Vagina (tissue), 2 donors: ENCODE data around the gene ZGLP1. TPM values are rescaled to one million over a fixed set of nuclear protein-coding genes. Genes with fewer than 3 reads are reported as not detected.
"Not testable (repeated sequence)": the region's sequence is repeated elsewhere in the genome, so short reads cannot be mapped to it uniquely, and the experiment has no call there.

Experiments
- DNase-seq, 2 donors: peaks; one replicate each; pipeline ENCODE4 v3.0.0-alpha.2; 2017; ENCODE audit errors: extremely low spot score in 2 of 2
- H3K27ac ChIP-seq: fragments of 200-600 bp; sonication (generic); one replicate; pipeline ENCODE4 v1.5.1; 2019
- H3K27me3 ChIP-seq: fragments of 200-600 bp; sonication (generic); one replicate; pipeline ENCODE4 v1.5.1; 2019
- H3K36me3 ChIP-seq, 2 donors: fragments of 200-600 bp; sonication (generic); one replicate each; pipeline ENCODE4 v1.5.1; 2017 to 2019
- H3K4me1 ChIP-seq: fragments of 200-600 bp; sonication (generic); one replicate; pipeline ENCODE4 v1.5.1; 2019
- H3K4me3 ChIP-seq, 2 donors: fragments of 200-600 bp; sonication (generic); 1 replicate in 1 of 2; 2 replicates in 1 of 2; pipeline ENCODE4 v1.5.1; 2016 to 2019
- H3K9me3 ChIP-seq: fragments of 200-600 bp; sonication (generic); one replicate; pipeline ENCODE4 v1.5.1; 2019
- CTCF ChIP-seq, 3 experiments: fragments of 450-650 bp in 2 of 3; fragments of 200-600 bp in 1 of 3; sonication (generic) in 1 of 3; IDR thresholded peaks; one replicate each; pipeline ENCODE4 v1.5.1; 2017 to 2019; ENCODE audit warnings: antibody characterized with exemption in 3 of 3, mild to moderate bottlenecking in 2 of 3, moderate library complexity in 2 of 3
- POLR2A ChIP-seq, 2 donors: fragments of 450-650 bp; IDR thresholded peaks; one replicate each; pipeline ENCODE4 v1.6.1; 2017; ENCODE audit warnings: antibody characterized with exemption in 2 of 2, mild to moderate bottlenecking in 2 of 2, moderate library complexity in 2 of 2
- POLR2AphosphoS5 ChIP-seq, 2 donors: sonication (generic); formaldehyde crosslinking; IDR thresholded peaks; one replicate each; pipeline ENCODE4 v1.9.0; 2017; ENCODE audit warnings: antibody characterized with exemption in 2 of 2, mild to moderate bottlenecking in 2 of 2, low read depth in 1 of 2; ENCODE audit not compliant: insufficient read depth in 1 of 2
- intact Hi-C: fragments of 100-400 bp; cut with DNase I; formaldehyde crosslinking; loops from one replicate; pipeline ENCODE4 v1.15.1; 2023
- total RNA-seq: library from RNA; depleted of rRNA; stranded (reverse); fragments of >200 nt; gene quantifications from one replicate; pipeline ENCODE4 v1.2.3, GENCODE V29; 2016

ZGLP1 gene
- total RNA-seq, 1 donor from 2014 or later: 5.2 TPM

DNA sequence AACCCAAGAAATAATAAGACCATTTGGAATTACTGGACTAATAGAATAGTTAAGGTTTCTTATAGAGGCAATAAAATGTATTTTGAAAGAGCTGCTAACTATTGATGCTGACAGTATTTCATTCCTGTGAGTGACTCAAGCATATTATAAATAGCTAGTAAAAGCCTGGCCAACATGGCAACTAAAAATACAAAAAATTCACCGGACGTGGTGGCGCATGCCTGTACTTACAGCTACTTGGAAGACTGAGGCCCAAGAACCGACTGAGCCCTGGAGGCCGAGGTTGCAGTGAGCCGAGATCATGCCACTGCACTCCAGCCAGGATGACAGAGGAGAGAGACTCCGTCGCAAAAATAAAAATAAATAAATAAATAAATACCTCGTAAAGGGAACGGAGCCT lies 35.2 kb upstream of the ZGLP1 start:
- Histone ChIP-seq H3K27ac (no peak overlapping the region), H3K4me3 (no peak overlapping the region), H3K4me1 (no peaks in the 10 kb centered on the region), H3K9me3 (no peaks in the 10 kb centered on the region), H3K36me3 (peaks cover 0 to 4% of the 10 kb centered on the region in 2 donors), H3K27me3 (no peaks in the 10 kb centered on the region)
- intact Hi-C loops: no loop called here
- no peak for DNase-seq
- TF ChIP-seq CTCF (IDR thresholded peaks at IDR 0.05): no peak
- TF ChIP-seq POLR2A (IDR thresholded peaks at IDR 0.05): no peak
- no peak for TF ChIP-seq POLR2AphosphoS5 (IDR thresholded peaks at IDR 0.05; ENCODE audit: insufficient read depth in 1 of 2, low read depth in 1 of 2)

GRCh38 chr19:10343495-10343894 lies 33.9 kb upstream of the ZGLP1 start:
- no peaks in the 10 kb centered on the region for H3K4me1 ChIP-seq
- H3K27me3 ChIP-seq: no peaks in the 10 kb centered on the region
- H3K27ac ChIP-seq: no peak overlapping the region
- no peak for TF ChIP-seq POLR2A (IDR thresholded peaks at IDR 0.05)
- no peak for TF ChIP-seq POLR2AphosphoS5 (IDR thresholded peaks at IDR 0.05; ENCODE audit: insufficient read depth in 1 of 2, low read depth in 1 of 2)
- TF ChIP-seq CTCF (IDR thresholded peaks at IDR 0.05): no peak
- H3K4me3 ChIP-seq: no peak overlapping the region
- intact Hi-C loops: no loop called here
- no peaks in the 10 kb centered on the region for H3K36me3 ChIP-seq
- no peak for DNase-seq
- no peaks in the 10 kb centered on the region for H3K9me3 ChIP-seq

- intact Hi-C loops: no loop called here
- Histone ChIP-seq H3K4me3 (no peak overlapping the region), H3K27me3 (no peaks in the 10 kb centered on the region), H3K27ac (no peak overlapping the region), H3K9me3 (no peaks in the 10 kb centered on the region), H3K4me1 (no peaks in the 10 kb centered on the region), H3K36me3 (no peaks in the 10 kb centered on the region)
- TF ChIP-seq POLR2A (IDR thresholded peaks at IDR 0.05): no peak
- no peak for TF ChIP-seq CTCF (IDR thresholded peaks at IDR 0.05)
- TF ChIP-seq POLR2AphosphoS5 (IDR thresholded peaks at IDR 0.05; ENCODE audit: insufficient read depth in 1 of 2, low read depth in 1 of 2): no peak
- DNase-seq: no peak
These were observed 30.4 kb upstream of the ZGLP1 start for GRCh38 chr19:10339977-10340376.

DNA sequence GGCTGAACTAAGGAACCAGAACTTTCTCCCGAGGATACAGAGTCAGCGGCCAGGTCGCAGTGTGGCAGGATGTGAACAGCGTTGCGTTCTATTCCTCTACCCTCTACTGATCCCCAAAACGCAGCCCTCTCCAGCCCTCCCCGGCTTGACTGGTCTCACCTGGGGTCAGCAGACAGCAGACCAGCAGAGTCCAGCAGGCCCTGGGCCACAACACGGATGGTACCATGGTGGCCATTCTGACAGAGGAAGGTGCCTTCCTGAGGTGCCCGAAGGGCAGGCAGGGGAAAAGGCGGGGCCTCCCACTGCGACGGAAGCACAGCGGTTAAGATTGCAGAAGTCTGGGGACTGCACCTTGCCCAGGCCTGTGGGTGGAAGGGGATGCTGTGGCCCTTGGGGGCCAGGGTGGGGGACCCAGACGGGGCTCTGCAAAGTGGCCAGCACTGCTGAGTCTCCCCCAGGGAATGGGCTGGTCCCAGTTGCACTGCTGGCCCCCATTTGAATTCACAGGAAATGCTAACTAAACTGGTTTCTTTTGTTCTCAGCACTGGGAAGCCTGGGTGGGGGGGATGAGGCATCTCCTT lies 29.9 kb upstream of the ZGLP1 start, which contains the start of gene ICAM3:
ICAM3 (minus strand) TSS at position 245 of the 581 bp plus-strand sequence; CDS start at position 235, 10 bp downstream.
- H3K36me3 ChIP-seq: no peaks in the 10 kb centered on the region
- no peaks in the 10 kb centered on the region for H3K27me3 ChIP-seq
- no peaks in the 10 kb centered on the region for H3K9me3 ChIP-seq
- TF ChIP-seq POLR2A (IDR thresholded peaks at IDR 0.05): no peak
- TF ChIP-seq POLR2AphosphoS5 (IDR thresholded peaks at IDR 0.05; ENCODE audit: insufficient read depth in 1 of 2, low read depth in 1 of 2): no peak
- TF ChIP-seq CTCF (IDR thresholded peaks at IDR 0.05): no peak
- no peak for DNase-seq
- peaks cover under 1% of the 10 kb centered on the region for H3K4me1 ChIP-seq
- intact Hi-C loops: no loop called here
- H3K27ac ChIP-seq: no peak within 1 kb of the TSS
- H3K4me3 ChIP-seq: peak within 1 kb of the TSS in 1 of 2 donors; percentile 3

DNA sequence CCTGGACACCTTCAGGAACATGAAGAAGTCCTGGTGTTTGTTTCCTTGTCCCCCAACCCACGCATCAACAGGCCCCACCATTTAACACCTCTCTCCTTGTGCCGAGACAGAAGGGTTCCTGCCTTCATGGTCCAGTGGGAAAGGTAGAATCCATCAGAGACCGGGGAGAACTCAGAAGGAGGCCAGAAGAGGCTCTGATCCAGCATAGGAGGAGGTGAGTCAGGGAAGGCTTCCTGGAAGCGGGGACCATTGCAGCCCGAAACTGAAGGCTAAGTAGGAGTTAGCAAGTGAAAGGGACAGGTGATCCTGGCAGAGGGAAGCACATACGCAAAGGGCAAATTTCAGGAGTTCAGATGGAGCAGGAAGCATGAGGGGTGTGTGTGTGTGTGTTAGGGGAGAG lies 29.3 kb upstream of the ZGLP1 start:
- H3K27me3 ChIP-seq: no peaks in the 10 kb centered on the region
- H3K27ac ChIP-seq: no peak overlapping the region
- peaks cover 6% of the 10 kb centered on the region for H3K4me1 ChIP-seq
- intact Hi-C loops: no loop called here
- H3K4me3 ChIP-seq: peak overlapping the region in 1 of 2 donors; percentile 3
- DNase-seq: no peak
- no peaks in the 10 kb centered on the region for H3K9me3 ChIP-seq
- H3K36me3 ChIP-seq: no peaks in the 10 kb centered on the region
- no peak for TF ChIP-seq POLR2A (IDR thresholded peaks at IDR 0.05)
- no peak for TF ChIP-seq POLR2AphosphoS5 (IDR thresholded peaks at IDR 0.05; ENCODE audit: insufficient read depth in 1 of 2, low read depth in 1 of 2)
- TF ChIP-seq CTCF (IDR thresholded peaks at IDR 0.05): no peak

GRCh38 chr19:10336725-10337124 lies 27.1 kb upstream of the ZGLP1 start:
- H3K27me3 ChIP-seq, H3K4me3 ChIP-seq, intact Hi-C loops, DNase-seq, H3K9me3 ChIP-seq, H3K36me3 ChIP-seq, H3K27ac ChIP-seq: not testable (repeated sequence)
- H3K4me1 ChIP-seq: peaks cover 21% of the 10 kb centered on the region
